ENCODE results near the gene CLIP2.

The CLIP2 gene

DNA sequence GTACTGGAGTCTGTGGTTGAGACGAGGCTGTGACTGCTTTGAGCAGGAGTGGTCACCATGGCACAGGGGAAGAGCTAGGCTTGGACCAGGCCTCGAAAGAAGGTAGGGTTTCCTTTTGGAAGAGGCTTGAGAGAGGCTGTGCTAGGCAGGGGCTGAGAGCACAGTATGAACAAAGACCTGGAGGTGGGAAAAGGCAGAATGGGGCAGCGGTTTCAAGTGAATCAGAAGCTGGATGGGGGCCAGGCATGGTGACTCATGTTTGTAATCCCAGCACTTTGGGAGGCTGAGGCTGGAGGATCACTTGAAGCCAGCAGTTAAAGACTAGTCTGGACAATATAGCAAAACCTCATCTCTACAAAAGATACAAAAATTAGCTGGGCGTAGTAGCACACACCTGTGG, 65.9 kb downstream of the CLIP2 start (continued):
- TF ChIP-seq, protein P1, sequence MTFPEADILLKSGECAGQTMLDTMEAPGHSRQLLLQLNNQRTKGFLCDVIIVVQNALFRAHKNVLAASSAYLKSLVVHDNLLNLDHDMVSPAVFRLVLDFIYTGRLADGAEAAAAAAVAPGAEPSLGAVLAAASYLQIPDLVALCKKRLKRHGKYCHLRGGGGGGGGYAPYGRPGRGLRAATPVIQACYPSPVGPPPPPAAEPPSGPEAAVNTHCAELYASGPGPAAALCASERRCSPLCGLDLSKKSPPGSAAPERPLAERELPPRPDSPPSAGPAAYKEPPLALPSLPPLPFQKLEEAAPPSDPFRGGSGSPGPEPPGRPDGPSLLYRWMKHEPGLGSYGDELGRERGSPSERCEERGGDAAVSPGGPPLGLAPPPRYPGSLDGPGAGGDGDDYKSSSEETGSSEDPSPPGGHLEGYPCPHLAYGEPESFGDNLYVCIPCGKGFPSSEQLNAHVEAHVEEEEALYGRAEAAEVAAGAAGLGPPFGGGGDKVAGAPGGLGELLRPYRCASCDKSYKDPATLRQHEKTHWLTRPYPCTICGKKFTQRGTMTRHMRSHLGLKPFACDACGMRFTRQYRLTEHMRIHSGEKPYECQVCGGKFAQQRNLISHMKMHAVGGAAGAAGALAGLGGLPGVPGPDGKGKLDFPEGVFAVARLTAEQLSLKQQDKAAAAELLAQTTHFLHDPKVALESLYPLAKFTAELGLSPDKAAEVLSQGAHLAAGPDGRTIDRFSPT (tag by site-specific recombination; IDR thresholded peaks at IDR 0.05): no peak
- no peak for TF ChIP-seq TCF7L2 (IDR thresholded peaks at IDR 0.05; ENCODE audit: borderline replicate concordance, low read depth, low read length)
- peak; percentile 47; the same call in 1 of the 2 replicates for TF ChIP-seq KLF8 (tag by site-specific recombination; IDR thresholded peaks at IDR 0.05)
- TF ChIP-seq ZNF324 (tag by site-specific recombination; IDR thresholded peaks at IDR 0.05): no peak
- no peak; the same call in 1 of the 2 replicates for TF ChIP-seq ZNF24 (tag by site-specific recombination; IDR thresholded peaks at IDR 0.05)
- TF ChIP-seq, protein P2, sequence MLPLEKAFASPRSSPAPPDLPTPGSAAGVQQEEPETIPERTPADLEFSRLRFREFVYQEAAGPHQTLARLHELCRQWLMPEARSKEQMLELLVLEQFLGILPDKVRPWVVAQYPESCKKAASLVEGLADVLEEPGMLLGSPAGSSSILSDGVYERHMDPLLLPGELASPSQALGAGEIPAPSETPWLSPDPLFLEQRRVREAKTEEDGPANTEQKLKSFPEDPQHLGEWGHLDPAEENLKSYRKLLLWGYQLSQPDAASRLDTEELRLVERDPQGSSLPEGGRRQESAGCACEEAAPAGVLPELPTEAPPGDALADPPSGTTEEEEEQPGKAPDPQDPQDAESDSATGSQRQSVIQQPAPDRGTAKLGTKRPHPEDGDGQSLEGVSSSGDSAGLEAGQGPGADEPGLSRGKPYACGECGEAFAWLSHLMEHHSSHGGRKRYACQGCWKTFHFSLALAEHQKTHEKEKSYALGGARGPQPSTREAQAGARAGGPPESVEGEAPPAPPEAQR (tag by site-specific recombination; IDR thresholded peaks at IDR 0.05): no peak
- no peak for TF ChIP-seq ZXDB (tag by site-specific recombination; IDR thresholded peaks at IDR 0.05)
- no peak for TF ChIP-seq ZNF660 (tag by site-specific recombination; IDR thresholded peaks at IDR 0.05)
- TF ChIP-seq ZSCAN23 (tag by site-specific recombination; IDR thresholded peaks at IDR 0.05): 0 out of 2 replicates have a peak, but pooled peaks have one; percentile 27
- peak; percentile 38; the same call in 1 of the 2 replicates for TF ChIP-seq ZNF394 (tag by site-specific recombination; IDR thresholded peaks at IDR 0.05; ENCODE audit: borderline replicate concordance)
- no peak for TF ChIP-seq ZNF132 (tag by site-specific recombination; IDR thresholded peaks at IDR 0.05; ENCODE audit: borderline replicate concordance)
- no peak for TF ChIP-seq ZNF658 (tag by site-specific recombination; IDR thresholded peaks at IDR 0.05)
- peak; percentile 27; the same call in 1 of the 2 replicates for TF ChIP-seq ZNF629 (tag by site-specific recombination; IDR thresholded peaks at IDR 0.05)
- no peak for TF ChIP-seq MZF1 (tag by site-specific recombination; IDR thresholded peaks at IDR 0.05; ENCODE audit: borderline replicate concordance)
- TF ChIP-seq, protein P3, sequence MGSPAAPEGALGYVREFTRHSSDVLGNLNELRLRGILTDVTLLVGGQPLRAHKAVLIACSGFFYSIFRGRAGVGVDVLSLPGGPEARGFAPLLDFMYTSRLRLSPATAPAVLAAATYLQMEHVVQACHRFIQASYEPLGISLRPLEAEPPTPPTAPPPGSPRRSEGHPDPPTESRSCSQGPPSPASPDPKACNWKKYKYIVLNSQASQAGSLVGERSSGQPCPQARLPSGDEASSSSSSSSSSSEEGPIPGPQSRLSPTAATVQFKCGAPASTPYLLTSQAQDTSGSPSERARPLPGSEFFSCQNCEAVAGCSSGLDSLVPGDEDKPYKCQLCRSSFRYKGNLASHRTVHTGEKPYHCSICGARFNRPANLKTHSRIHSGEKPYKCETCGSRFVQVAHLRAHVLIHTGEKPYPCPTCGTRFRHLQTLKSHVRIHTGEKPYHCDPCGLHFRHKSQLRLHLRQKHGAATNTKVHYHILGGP (tag by site-specific recombination; IDR thresholded peaks at IDR 0.05): no peak
- TF ChIP-seq, protein P4, sequence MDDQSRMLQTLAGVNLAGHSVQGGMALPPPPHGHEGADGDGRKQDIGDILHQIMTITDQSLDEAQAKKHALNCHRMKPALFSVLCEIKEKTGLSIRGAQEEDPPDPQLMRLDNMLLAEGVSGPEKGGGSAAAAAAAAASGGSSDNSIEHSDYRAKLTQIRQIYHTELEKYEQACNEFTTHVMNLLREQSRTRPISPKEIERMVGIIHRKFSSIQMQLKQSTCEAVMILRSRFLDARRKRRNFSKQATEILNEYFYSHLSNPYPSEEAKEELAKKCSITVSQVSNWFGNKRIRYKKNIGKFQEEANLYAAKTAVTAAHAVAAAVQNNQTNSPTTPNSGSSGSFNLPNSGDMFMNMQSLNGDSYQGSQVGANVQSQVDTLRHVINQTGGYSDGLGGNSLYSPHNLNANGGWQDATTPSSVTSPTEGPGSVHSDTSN (CRISPR knock-in tag; IDR thresholded peaks at IDR 0.05): no peak
- no peak for TF ChIP-seq ZNF311 (tag by site-specific recombination; IDR thresholded peaks at IDR 0.05; ENCODE audit: borderline replicate concordance)
- TF ChIP-seq ZFP69B (tag by site-specific recombination; IDR thresholded peaks at IDR 0.05): peak; percentile 34; the same call in 1 of the 2 replicates
- no peak for TF ChIP-seq ZBTB48 (tag by site-specific recombination; IDR thresholded peaks at IDR 0.05)
- TF ChIP-seq ZNF792 (tag by site-specific recombination; IDR thresholded peaks at IDR 0.05): no peak
- no peak for TF ChIP-seq ZNF341 (tag by site-specific recombination; IDR thresholded peaks at IDR 0.05; ENCODE audit: low read depth)
- TF ChIP-seq, protein P5, sequence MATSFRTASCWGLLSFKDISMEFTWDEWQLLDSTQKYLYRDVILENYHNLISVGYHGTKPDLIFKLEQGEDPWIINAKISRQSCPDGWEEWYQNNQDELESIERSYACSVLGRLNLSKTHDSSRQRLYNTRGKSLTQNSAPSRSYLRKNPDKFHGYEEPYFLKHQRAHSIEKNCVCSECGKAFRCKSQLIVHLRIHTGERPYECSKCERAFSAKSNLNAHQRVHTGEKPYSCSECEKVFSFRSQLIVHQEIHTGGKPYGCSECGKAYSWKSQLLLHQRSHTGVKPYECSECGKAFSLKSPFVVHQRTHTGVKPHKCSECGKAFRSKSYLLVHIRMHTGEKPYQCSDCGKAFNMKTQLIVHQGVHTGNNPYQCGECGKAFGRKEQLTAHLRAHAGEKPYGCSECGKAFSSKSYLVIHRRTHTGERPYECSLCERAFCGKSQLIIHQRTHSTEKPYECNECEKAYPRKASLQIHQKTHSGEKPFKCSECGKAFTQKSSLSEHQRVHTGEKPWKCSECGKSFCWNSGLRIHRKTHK (tag by site-specific recombination; IDR thresholded peaks at IDR 0.05): no peak
- TF ChIP-seq, protein P6, sequence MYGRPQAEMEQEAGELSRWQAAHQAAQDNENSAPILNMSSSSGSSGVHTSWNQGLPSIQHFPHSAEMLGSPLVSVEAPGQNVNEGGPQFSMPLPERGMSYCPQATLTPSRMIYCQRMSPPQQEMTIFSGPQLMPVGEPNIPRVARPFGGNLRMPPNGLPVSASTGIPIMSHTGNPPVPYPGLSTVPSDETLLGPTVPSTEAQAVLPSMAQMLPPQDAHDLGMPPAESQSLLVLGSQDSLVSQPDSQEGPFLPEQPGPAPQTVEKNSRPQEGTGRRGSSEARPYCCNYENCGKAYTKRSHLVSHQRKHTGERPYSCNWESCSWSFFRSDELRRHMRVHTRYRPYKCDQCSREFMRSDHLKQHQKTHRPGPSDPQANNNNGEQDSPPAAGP (tag by site-specific recombination; IDR thresholded peaks at IDR 0.05): no peak
- TF ChIP-seq ZBTB8A (tag by site-specific recombination; IDR thresholded peaks at IDR 0.05): no peak
- TF ChIP-seq, protein P7, sequence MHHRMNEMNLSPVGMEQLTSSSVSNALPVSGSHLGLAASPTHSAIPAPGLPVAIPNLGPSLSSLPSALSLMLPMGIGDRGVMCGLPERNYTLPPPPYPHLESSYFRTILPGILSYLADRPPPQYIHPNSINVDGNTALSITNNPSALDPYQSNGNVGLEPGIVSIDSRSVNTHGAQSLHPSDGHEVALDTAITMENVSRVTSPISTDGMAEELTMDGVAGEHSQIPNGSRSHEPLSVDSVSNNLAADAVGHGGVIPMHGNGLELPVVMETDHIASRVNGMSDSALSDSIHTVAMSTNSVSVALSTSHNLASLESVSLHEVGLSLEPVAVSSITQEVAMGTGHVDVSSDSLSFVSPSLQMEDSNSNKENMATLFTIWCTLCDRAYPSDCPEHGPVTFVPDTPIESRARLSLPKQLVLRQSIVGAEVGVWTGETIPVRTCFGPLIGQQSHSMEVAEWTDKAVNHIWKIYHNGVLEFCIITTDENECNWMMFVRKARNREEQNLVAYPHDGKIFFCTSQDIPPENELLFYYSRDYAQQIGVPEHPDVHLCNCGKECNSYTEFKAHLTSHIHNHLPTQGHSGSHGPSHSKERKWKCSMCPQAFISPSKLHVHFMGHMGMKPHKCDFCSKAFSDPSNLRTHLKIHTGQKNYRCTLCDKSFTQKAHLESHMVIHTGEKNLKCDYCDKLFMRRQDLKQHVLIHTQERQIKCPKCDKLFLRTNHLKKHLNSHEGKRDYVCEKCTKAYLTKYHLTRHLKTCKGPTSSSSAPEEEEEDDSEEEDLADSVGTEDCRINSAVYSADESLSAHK (tag by site-specific recombination; IDR thresholded peaks at IDR 0.05): peak; percentile 98
- no peak for TF ChIP-seq ZBTB7A (tag by site-specific recombination; IDR thresholded peaks at IDR 0.05; ENCODE audit: low read depth)
- TF ChIP-seq SCRT1 (tag by site-specific recombination; IDR thresholded peaks at IDR 0.05; ENCODE audit: borderline replicate concordance): no peak
- 0 out of 2 replicates have a peak, but pooled peaks have one; percentile 32 for TF ChIP-seq ZSCAN30 (tag by site-specific recombination; IDR thresholded peaks at IDR 0.05)
- TF ChIP-seq ZBTB1 (tag by site-specific recombination; IDR thresholded peaks at IDR 0.05): no peak

Data from HEK293 (cell line).